Tibial artery (tissue), 4 donors: Measurements from ENCODE around the gene DCP1B.

Source experiments
- DNase-seq, 2 donors: peaks; one replicate each; pipeline ENCODE4 v3.0.0-alpha.2; 2019
- H3K27ac ChIP-seq, 2 donors: fragments of 200-600 bp; sonication (generic) in 1 of 2; 1 replicate in 1 of 2; 2 replicates in 1 of 2; pipeline ENCODE4 v1.5.1; 2018 to 2019; ENCODE audit warnings: mild to moderate bottlenecking in 1 of 2
- H3K27me3 ChIP-seq, 2 donors: fragments of 200-600 bp; sonication (generic) in 1 of 2; one replicate each; pipeline versions ENCODE4 v1.5.1 to v1.6.0; 2016 to 2019
- H3K36me3 ChIP-seq, 3 donors: fragments of 200-600 bp; sonication (generic) in 2 of 3; one replicate each; pipeline ENCODE4 v1.5.1; 2016 to 2019; ENCODE audit warnings: mild to moderate bottlenecking in 2 of 3
- H3K4me1 ChIP-seq, 4 donors: fragments of 200-600 bp; sonication (generic) in 2 of 4; 1 replicate in 3 of 4; 2 replicates in 1 of 4; pipeline ENCODE4 v1.5.1; 2016 to 2019
- H3K4me3 ChIP-seq, 2 donors: fragments of 200-600 bp; sonication (generic) in 1 of 2; 1 replicate in 1 of 2; 2 replicates in 1 of 2; pipeline ENCODE4 v1.5.1; 2018 to 2019; ENCODE audit warnings: mild to moderate bottlenecking in 2 of 2
- H3K9me3 ChIP-seq, 3 donors: fragments of 200-600 bp; sonication (generic) in 1 of 3; one replicate each; pipeline ENCODE4 v1.5.1; 2016 to 2019
- CTCF ChIP-seq, 2 experiments: fragments of 200-600 bp in 1 of 2; fragments of 450-650 bp in 1 of 2; IDR thresholded peaks; one replicate each; pipeline ENCODE4 v1.5.1; 2017 to 2019; ENCODE audit warnings: antibody characterized with exemption in 2 of 2, mild to moderate bottlenecking in 1 of 2, moderate library complexity in 1 of 2
- intact Hi-C: fragments of 100-400 bp; cut with DNase I; formaldehyde crosslinking; loops from one replicate; pipeline ENCODE4 v1.15.0; 2023; ENCODE audit warnings: low total_unique reads

DCP1B gene

GRCh38 chr12:2049604-2050540, 45.6 kb upstream of the DCP1B start:
- Histone ChIP-seq H3K36me3 (no peaks in the 10 kb centered on the region), H3K4me3 (no peak overlapping the region), H3K9me3 (no peaks in the 10 kb centered on the region), H3K4me1 (peaks cover 0 to 11% (median 7%) of the 10 kb centered on the region in 4 donors), H3K27ac (no peak overlapping the region), H3K27me3 (no peaks in the 10 kb centered on the region)
- intact Hi-C loops: loop anchor here (5.0 to 10.0 kb wide), 2 partner anchors 115 to 222 kb away; no protein-coding TSS in a partner anchor
- DNase-seq: no peak
- TF ChIP-seq CTCF (IDR thresholded peaks at IDR 0.05): no peak

- Histone ChIP-seq H3K27me3 (no peaks in the 10 kb centered on the region), H3K4me3 (no peak overlapping the region), H3K27ac (no peak overlapping the region), H3K4me1 (peaks cover 0 to 9% (median 7%) of the 10 kb centered on the region in 4 donors), H3K36me3 (no peaks in the 10 kb centered on the region), H3K9me3 (no peaks in the 10 kb centered on the region)
- TF ChIP-seq CTCF (IDR thresholded peaks at IDR 0.05): no peak
- no peak for DNase-seq
- intact Hi-C loops: no loop called here
Observed at GRCh38 chr12:2047752-2048151, 43.5 kb upstream of the DCP1B start.

- intact Hi-C loops: no loop called here
Observed at GRCh38 chr12:2046957-2047356, 42.7 kb upstream of the DCP1B start.

DNA sequence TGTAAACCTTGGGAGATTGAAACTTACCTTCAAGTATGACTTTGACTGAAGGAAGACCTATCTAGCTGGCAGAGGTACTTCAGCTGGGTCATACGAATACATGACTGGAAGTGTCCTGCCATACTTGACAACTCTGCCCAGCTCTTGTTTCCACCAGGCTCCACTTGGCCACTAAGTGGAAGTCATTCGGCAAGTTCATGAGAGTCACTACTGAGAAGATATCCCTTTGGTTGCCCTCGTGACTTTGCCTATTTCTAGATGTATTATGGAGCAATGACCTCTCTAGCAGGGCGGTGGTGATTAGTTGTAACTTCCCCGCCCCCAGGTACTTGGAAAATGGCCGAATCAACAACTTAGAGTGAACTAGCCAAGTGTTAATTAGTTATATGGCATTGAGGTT, 39.9 kb upstream of the DCP1B start:
- TF ChIP-seq CTCF (IDR thresholded peaks at IDR 0.05): no peak
- H3K27ac ChIP-seq: no peak overlapping the region

More at GRCh38 chr12:2046957-2047356, 42.7 kb upstream of the DCP1B start:
- H3K27ac ChIP-seq: no peak overlapping the region
- peaks cover 0 to 7% (median 6%) of the 10 kb centered on the region in 4 donors for H3K4me1 ChIP-seq
- DNase-seq: no peak
- H3K4me3 ChIP-seq: no peak overlapping the region
- no peaks in the 10 kb centered on the region for H3K9me3 ChIP-seq
- no peaks in the 10 kb centered on the region for H3K36me3 ChIP-seq
- no peak for TF ChIP-seq CTCF (IDR thresholded peaks at IDR 0.05)
- no peaks in the 10 kb centered on the region for H3K27me3 ChIP-seq

DNA sequence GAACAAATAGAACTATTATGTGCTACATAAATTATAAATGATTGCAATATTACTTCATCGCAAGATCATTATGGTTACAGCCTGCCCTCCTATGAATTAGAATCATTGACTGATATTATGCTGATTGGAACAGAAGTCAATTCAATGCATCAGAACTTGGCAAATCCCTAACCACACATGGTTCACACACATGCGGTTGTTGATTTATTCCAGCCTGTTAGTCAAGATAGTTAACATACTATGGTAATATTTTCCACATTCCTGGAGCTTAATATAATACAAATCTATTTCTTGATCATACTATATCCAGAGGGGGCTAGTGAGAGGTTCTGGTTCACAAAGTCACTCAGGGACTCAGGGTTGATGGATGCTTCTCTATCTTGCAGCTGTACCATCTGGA, 38.8 kb upstream of the DCP1B start:
- Histone ChIP-seq H3K9me3 (no peaks in the 10 kb centered on the region), H3K4me1 (peaks cover 0 to 8% (median 4%) of the 10 kb centered on the region in 4 donors), H3K27me3 (no peaks in the 10 kb centered on the region), H3K27ac (no peak overlapping the region), H3K36me3 (no peaks in the 10 kb centered on the region), H3K4me3 (no peak overlapping the region)
- DNase-seq: no peak
- no peak for TF ChIP-seq CTCF (IDR thresholded peaks at IDR 0.05)
- intact Hi-C loops: no loop called here

More for the DNA sequence above, 39.9 kb upstream of the DCP1B start:
- intact Hi-C loops: no loop called here
- Histone ChIP-seq H3K4me3 (no peak overlapping the region), H3K27me3 (no peaks in the 10 kb centered on the region), H3K4me1 (peaks cover 0 to 2% (median 0%) of the 10 kb centered on the region in 4 donors), H3K9me3 (no peaks in the 10 kb centered on the region), H3K36me3 (no peaks in the 10 kb centered on the region)
- DNase-seq: no peak
